HEK293 (cell line): ENCODE measurements around the gene ADH4.

ENCODE experiments used
- CTCF ChIA-PET: fragments of 350-600 bp; formaldehyde crosslinking; extraction: SDS; loops from one replicate; lab custom pipeline; 2021; ENCODE audit warnings: antibody characterized with exemption; lab: Yijun Ruan, JAX
- POLR2A ChIA-PET: fragments of 300-600 bp; formaldehyde crosslinking; extraction: SDS; loops from one replicate; lab custom pipeline; 2020; ENCODE audit warnings: antibody characterized with exemption, inconsistent platforms; lab: Yijun Ruan, JAX
- H3K27ac ChIP-seq: fragments of 200-500 bp; sonication (Bioruptor generic); 2 replicates; pipeline ENCODE4 v1.5.1; 2014; ENCODE audit warnings: low read depth, low read length, control low read depth, inconsistent platforms; ENCODE audit errors: extremely low read depth
- H3K36me3 ChIP-seq, 2 experiments: fragments of 200-500 bp in 1 of 2; sonication (Bioruptor generic) in 1 of 2; 1 replicate in 1 of 2; 2 replicates in 1 of 2; pipeline ENCODE4 v1.5.1; 2014 to 2017; ENCODE audit warnings: inconsistent platforms in 2 of 2, low read length in 2 of 2; ENCODE audit not compliant: control insufficient read depth in 2 of 2, insufficient read depth in 1 of 2
- H3K4me1 ChIP-seq: fragments of 200-500 bp; sonication (Bioruptor generic); 2 replicates; pipeline ENCODE4 v1.5.1; 2014; ENCODE audit warnings: mild to moderate bottlenecking, low read length, inconsistent platforms; ENCODE audit not compliant: control insufficient read depth, insufficient read depth
- H3K4me3 ChIP-seq: 2 replicates; pipeline ENCODE4 v1.5.1; 2011; ENCODE audit warnings: low read depth, mild to moderate bottlenecking, control low read depth, low read length, moderate library complexity
- H3K9me3 ChIP-seq: fragments of 200-500 bp; sonication (Bioruptor generic); 2 replicates; pipeline ENCODE4 v1.5.1; 2014; ENCODE audit warnings: low read depth, low read length, inconsistent platforms; ENCODE audit not compliant: control insufficient read depth, insufficient read depth
- HOXA7 ChIP-seq: sonication (generic); formaldehyde crosslinking; IDR thresholded peaks from 2 replicates; pipeline ENCODE4 v1.8.1; 2022; ENCODE audit warnings: missing genetic modification reagents, borderline replicate concordance
- MEIS1 ChIP-seq: sonication (generic); formaldehyde crosslinking; IDR thresholded peaks from 2 replicates; pipeline ENCODE4 v1.8.1; 2022; ENCODE audit warnings: missing genetic modification reagents, mild to moderate bottlenecking, borderline replicate concordance
- OVOL3 ChIP-seq: fragments of 450-650 bp; formaldehyde crosslinking; IDR thresholded peaks from 2 replicates; pipeline ENCODE4 v1.5.1; 2016; ENCODE audit warnings: missing biosample characterization, missing genetic modification characterization
- SALL2 ChIP-seq: fragments of 450-650 bp; formaldehyde crosslinking; IDR thresholded peaks from 2 replicates; pipeline ENCODE4 v1.5.0; 2017; ENCODE audit warnings: missing biosample characterization, mild to moderate bottlenecking, missing genetic modification characterization, borderline replicate concordance
- TCF7L2 ChIP-seq: IDR thresholded peaks from 2 replicates; pipeline ENCODE4 v1.6.1; 2011; ENCODE audit warnings: low read depth, mild to moderate bottlenecking, inconsistent platforms, low read length, moderate library complexity, borderline replicate concordance
- ZBTB48 ChIP-seq: fragments of 450-650 bp; formaldehyde crosslinking; IDR thresholded peaks from 2 replicates; pipeline ENCODE4 v1.5.1; 2016; ENCODE audit warnings: missing biosample characterization, missing genetic modification characterization
- ZNF114 ChIP-seq: fragments of 450-650 bp; formaldehyde crosslinking; IDR thresholded peaks from 2 replicates; pipeline ENCODE4 v1.5.0; 2017; ENCODE audit warnings: missing biosample characterization, missing genetic modification characterization
- ZNF169 ChIP-seq: fragments of 450-650 bp; formaldehyde crosslinking; IDR thresholded peaks from 2 replicates; pipeline ENCODE4 v1.5.1; 2016; ENCODE audit warnings: missing biosample characterization, missing genetic modification characterization
- ZNF184 ChIP-seq: fragments of 450-650 bp; IDR thresholded peaks from 2 replicates; pipeline ENCODE4 v1.5.1; 2018; ENCODE audit warnings: missing biosample characterization, mild to moderate bottlenecking, missing genetic modification characterization
- ZNF416 ChIP-seq: fragments of 450-650 bp; formaldehyde crosslinking; IDR thresholded peaks from 2 replicates; pipeline ENCODE4 v1.5.1; 2016; ENCODE audit warnings: missing biosample characterization, missing genetic modification characterization
- ZNF561 ChIP-seq: fragments of 450-650 bp; IDR thresholded peaks from 2 replicates; pipeline ENCODE4 v1.5.1; 2018; ENCODE audit warnings: missing biosample characterization, missing genetic modification characterization, borderline replicate concordance
- ZNF629 ChIP-seq: fragments of 450-650 bp; formaldehyde crosslinking; IDR thresholded peaks from 2 replicates; pipeline ENCODE4 v1.5.1; 2017; ENCODE audit warnings: missing biosample characterization, missing genetic modification characterization
- ZNF76 ChIP-seq: fragments of 450-650 bp; formaldehyde crosslinking; IDR thresholded peaks from 2 replicates; pipeline ENCODE4; 2016; ENCODE audit warnings: low read depth, missing biosample characterization, missing genetic modification characterization, borderline replicate concordance
- ZNF768 ChIP-seq: fragments of 450-650 bp; formaldehyde crosslinking; IDR thresholded peaks from 2 replicates; pipeline ENCODE4 v1.5.1; 2018; ENCODE audit warnings: missing biosample characterization, mild to moderate bottlenecking, missing genetic modification characterization
- TF ChIP-seq, protein P1 (sequence below): fragments of 450-650 bp; formaldehyde crosslinking; IDR thresholded peaks from 2 replicates; pipeline ENCODE4 v1.5.1; 2016; ENCODE audit warnings: missing biosample characterization, missing genetic modification characterization, borderline replicate concordance
- TF ChIP-seq, protein P2 (sequence below): fragments of 450-650 bp; formaldehyde crosslinking; IDR thresholded peaks from 2 replicates; pipeline ENCODE4 v1.5.1; 2016; ENCODE audit warnings: missing biosample characterization, missing genetic modification characterization
- TF ChIP-seq, protein P3 (sequence below): fragments of 450-650 bp; formaldehyde crosslinking; IDR thresholded peaks from 2 replicates; pipeline ENCODE4 v1.5.1; 2016; ENCODE audit warnings: missing biosample characterization, missing genetic modification characterization
- TF ChIP-seq, protein P4 (sequence below): fragments of 450-650 bp; formaldehyde crosslinking; IDR thresholded peaks from 2 replicates; pipeline ENCODE4 v1.5.1; 2016; ENCODE audit warnings: missing biosample characterization, missing genetic modification characterization
- TF ChIP-seq, protein P5 (sequence below): fragments of 450-650 bp; formaldehyde crosslinking; IDR thresholded peaks from 2 replicates; pipeline ENCODE4; 2016; ENCODE audit warnings: missing biosample characterization, missing genetic modification characterization
- TF ChIP-seq, protein P6 (sequence below): fragments of 450-650 bp; formaldehyde crosslinking; IDR thresholded peaks from 2 replicates; pipeline ENCODE4 v1.5.1; 2016; ENCODE audit warnings: missing biosample characterization, missing genetic modification characterization

ADH4 gene

DNA sequence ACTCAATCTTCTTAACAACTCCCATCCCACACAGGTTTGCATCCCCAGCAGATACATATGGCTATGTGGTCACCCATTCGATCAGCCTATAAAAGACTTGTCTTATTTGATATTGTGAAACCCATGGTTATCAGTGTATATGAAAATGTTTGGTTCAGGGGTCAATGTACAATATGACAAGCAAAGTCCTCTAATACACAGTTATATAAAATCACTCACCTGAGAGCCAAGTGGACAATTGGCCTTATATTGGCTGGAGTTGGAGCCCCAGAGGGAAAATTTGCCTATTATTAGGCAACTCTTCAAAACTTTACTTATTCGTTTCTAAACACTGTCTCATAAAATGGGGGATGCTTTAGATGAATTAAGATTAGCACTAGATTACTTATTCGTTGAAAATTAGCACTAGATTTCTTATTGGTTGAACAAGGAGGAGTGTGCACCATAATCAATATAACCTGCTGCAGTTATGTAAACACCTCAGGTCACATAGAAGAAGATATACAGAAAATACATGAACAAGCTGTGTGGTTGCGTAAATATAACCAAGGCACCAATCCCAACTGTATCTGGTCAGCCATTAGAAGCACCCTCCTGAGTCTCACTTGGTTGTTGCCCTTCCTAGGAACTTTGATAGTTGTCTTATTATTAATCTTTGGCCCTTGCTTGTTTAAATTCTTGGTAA, 10.7 kb upstream of the ADH4 start:
- ChIA-PET CTCF (no interaction called here), POLR2A (no interaction called here)
- Histone ChIP-seq H3K9me3 (no peaks in the 10 kb centered on the region), H3K36me3 (no peaks in the 10 kb centered on the region), H3K27ac (no peak overlapping the region), H3K4me3 (no peak overlapping the region), H3K4me1 (no peaks in the 10 kb centered on the region)
- TF ChIP-seq ZBTB48 (tag by site-specific recombination) (no peak), MEIS1 (CRISPR knock-in tag) (no peak), ZNF114 (no peak), ZNF561 (tag by site-specific recombination) (no peak), ZNF416 (no peak), SALL2 (no peak), ZNF184 (tag by site-specific recombination) (no peak), HOXA7 (CRISPR knock-in tag) (no peak), ZNF169 (no peak), TCF7L2 (no peak)
- TF ChIP-seq, protein P1, sequence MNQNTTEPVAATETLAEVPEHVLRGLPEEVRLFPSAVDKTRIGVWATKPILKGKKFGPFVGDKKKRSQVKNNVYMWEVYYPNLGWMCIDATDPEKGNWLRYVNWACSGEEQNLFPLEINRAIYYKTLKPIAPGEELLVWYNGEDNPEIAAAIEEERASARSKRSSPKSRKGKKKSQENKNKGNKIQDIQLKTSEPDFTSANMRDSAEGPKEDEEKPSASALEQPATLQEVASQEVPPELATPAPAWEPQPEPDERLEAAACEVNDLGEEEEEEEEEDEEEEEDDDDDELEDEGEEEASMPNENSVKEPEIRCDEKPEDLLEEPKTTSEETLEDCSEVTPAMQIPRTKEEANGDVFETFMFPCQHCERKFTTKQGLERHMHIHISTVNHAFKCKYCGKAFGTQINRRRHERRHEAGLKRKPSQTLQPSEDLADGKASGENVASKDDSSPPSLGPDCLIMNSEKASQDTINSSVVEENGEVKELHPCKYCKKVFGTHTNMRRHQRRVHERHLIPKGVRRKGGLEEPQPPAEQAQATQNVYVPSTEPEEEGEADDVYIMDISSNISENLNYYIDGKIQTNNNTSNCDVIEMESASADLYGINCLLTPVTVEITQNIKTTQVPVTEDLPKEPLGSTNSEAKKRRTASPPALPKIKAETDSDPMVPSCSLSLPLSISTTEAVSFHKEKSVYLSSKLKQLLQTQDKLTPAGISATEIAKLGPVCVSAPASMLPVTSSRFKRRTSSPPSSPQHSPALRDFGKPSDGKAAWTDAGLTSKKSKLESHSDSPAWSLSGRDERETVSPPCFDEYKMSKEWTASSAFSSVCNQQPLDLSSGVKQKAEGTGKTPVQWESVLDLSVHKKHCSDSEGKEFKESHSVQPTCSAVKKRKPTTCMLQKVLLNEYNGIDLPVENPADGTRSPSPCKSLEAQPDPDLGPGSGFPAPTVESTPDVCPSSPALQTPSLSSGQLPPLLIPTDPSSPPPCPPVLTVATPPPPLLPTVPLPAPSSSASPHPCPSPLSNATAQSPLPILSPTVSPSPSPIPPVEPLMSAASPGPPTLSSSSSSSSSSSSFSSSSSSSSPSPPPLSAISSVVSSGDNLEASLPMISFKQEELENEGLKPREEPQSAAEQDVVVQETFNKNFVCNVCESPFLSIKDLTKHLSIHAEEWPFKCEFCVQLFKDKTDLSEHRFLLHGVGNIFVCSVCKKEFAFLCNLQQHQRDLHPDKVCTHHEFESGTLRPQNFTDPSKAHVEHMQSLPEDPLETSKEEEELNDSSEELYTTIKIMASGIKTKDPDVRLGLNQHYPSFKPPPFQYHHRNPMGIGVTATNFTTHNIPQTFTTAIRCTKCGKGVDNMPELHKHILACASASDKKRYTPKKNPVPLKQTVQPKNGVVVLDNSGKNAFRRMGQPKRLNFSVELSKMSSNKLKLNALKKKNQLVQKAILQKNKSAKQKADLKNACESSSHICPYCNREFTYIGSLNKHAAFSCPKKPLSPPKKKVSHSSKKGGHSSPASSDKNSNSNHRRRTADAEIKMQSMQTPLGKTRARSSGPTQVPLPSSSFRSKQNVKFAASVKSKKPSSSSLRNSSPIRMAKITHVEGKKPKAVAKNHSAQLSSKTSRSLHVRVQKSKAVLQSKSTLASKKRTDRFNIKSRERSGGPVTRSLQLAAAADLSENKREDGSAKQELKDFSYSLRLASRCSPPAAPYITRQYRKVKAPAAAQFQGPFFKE (tag by site-specific recombination) = no peak

DNA sequence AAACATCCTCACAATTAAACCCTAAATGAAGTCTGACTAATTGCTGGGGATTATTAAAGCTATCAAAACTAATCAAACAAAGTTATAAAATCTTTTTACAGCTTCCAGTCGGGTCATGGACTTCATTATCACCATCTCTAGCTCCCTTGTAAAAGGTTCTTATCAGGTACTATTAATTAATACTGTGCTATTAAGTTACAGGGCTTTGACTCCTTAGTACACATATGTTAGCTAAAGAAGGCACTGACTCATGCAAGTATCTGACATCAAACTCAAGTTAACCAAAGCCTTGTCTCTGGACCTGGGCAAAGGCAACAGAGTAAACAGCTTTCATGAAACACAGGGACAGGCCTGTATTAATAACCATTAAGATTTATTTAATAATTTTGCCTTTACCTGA, 7.9 kb upstream of the ADH4 start:
- H3K4me3 ChIP-seq = no peak overlapping the region
- H3K27ac ChIP-seq = no peak overlapping the region
- no peaks in the 10 kb centered on the region for H3K4me1 ChIP-seq
- no peaks in the 10 kb centered on the region for H3K36me3 ChIP-seq
- CTCF ChIA-PET = no interaction called here
- POLR2A ChIA-PET = no interaction called here
- H3K9me3 ChIP-seq = no peaks in the 10 kb centered on the region
- TF ChIP-seq, protein P2, sequence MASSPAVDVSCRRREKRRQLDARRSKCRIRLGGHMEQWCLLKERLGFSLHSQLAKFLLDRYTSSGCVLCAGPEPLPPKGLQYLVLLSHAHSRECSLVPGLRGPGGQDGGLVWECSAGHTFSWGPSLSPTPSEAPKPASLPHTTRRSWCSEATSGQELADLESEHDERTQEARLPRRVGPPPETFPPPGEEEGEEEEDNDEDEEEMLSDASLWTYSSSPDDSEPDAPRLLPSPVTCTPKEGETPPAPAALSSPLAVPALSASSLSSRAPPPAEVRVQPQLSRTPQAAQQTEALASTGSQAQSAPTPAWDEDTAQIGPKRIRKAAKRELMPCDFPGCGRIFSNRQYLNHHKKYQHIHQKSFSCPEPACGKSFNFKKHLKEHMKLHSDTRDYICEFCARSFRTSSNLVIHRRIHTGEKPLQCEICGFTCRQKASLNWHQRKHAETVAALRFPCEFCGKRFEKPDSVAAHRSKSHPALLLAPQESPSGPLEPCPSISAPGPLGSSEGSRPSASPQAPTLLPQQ (tag by site-specific recombination) = no peak
- TF ChIP-seq ZNF76 (tag by site-specific recombination) = no peak
- TF ChIP-seq, protein P3, sequence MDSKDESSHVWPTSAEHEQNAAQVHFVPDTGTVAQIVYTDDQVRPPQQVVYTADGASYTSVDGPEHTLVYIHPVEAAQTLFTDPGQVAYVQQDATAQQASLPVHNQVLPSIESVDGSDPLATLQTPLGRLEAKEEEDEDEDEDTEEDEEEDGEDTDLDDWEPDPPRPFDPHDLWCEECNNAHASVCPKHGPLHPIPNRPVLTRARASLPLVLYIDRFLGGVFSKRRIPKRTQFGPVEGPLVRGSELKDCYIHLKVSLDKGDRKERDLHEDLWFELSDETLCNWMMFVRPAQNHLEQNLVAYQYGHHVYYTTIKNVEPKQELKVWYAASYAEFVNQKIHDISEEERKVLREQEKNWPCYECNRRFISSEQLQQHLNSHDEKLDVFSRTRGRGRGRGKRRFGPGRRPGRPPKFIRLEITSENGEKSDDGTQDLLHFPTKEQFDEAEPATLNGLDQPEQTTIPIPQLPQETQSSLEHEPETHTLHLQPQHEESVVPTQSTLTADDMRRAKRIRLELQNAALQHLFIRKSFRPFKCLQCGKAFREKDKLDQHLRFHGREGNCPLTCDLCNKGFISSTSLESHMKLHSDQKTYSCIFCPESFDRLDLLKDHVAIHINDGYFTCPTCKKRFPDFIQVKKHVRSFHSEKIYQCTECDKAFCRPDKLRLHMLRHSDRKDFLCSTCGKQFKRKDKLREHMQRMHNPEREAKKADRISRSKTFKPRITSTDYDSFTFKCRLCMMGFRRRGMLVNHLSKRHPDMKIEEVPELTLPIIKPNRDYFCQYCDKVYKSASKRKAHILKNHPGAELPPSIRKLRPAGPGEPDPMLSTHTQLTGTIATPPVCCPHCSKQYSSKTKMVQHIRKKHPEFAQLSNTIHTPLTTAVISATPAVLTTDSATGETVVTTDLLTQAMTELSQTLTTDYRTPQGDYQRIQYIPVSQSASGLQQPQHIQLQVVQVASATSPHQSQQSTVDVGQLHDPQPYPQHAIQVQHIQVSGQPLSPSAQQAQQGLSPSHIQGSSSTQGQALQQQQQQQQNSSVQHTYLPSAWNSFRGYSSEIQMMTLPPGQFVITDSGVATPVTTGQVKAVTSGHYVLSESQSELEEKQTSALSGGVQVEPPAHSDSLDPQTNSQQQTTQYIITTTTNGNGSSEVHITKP = no peak
- TF ChIP-seq, protein P4, sequence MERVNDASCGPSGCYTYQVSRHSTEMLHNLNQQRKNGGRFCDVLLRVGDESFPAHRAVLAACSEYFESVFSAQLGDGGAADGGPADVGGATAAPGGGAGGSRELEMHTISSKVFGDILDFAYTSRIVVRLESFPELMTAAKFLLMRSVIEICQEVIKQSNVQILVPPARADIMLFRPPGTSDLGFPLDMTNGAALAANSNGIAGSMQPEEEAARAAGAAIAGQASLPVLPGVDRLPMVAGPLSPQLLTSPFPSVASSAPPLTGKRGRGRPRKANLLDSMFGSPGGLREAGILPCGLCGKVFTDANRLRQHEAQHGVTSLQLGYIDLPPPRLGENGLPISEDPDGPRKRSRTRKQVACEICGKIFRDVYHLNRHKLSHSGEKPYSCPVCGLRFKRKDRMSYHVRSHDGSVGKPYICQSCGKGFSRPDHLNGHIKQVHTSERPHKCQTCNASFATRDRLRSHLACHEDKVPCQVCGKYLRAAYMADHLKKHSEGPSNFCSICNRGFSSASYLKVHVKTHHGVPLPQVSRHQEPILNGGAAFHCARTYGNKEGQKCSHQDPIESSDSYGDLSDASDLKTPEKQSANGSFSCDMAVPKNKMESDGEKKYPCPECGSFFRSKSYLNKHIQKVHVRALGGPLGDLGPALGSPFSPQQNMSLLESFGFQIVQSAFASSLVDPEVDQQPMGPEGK (tag by site-specific recombination) = no peak
- TF ChIP-seq ZNF629 (tag by site-specific recombination) = no peak
- TF ChIP-seq, protein P5, sequence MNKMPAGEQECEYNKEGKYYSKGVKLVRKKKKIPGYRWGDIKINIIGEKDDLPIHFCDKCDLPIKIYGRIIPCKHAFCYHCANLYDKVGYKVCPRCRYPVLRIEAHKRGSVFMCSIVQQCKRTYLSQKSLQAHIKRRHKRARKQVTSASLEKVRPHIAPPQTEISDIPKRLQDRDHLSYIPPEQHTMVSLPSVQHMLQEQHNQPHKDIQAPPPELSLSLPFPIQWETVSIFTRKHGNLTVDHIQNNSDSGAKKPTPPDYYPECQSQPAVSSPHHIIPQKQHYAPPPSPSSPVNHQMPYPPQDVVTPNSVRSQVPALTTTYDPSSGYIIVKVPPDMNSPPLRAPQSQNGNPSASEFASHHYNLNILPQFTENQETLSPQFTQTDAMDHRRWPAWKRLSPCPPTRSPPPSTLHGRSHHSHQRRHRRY (tag by site-specific recombination) = no peak
- no peak for TF ChIP-seq ZNF768 (tag by site-specific recombination)
- TF ChIP-seq, protein P6, sequence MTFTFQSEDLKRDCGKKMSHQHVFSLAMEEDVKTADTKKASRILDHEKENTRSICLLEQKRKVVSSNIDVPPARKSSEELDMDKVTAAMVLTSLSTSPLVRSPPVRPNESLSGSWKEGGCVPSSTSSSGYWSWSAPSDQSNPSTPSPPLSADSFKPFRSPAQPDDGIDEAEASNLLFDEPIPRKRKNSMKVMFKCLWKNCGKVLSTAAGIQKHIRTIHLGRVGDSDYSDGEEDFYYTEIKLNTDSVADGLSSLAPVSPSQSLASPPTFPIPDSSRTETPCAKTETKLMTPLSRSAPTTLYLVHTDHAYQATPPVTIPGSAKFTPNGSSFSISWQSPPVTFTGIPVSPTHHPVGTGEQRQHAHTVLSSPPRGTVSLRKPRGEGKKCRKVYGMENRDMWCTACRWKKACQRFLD = no peak
- TF ChIP-seq OVOL3 = no peak
